T-helper 17 cell (primary cell): ENCODE measurements around the gene ZCCHC9. TPM values are rescaled to one million over a fixed set of nuclear protein-coding genes. Genes with fewer than 3 reads are reported as not detected.
"Not testable (repeated sequence)": the region's sequence is repeated elsewhere in the genome, so short reads cannot be mapped to it uniquely, and the experiment has no call there.

Experiments
- ATAC-seq: fragments of 150-1000 bp; cut with Tn5 transposase; 2 replicates; pipeline ENCODE4 v1.10.0; 2021; ENCODE audit warnings: mild to moderate bottlenecking, moderate library complexity
- DNase-seq, 3 donors: peaks; one replicate each; pipeline versions ENCODE4 v3.0.0 to v3.0.0-alpha.2; 2020 to 2021
- H3K9me3 ChIP-seq: one replicate; pipeline ENCODE4 v1.7.0; 2013; ENCODE audit warnings: low read length, mild to moderate bottlenecking; ENCODE audit not compliant: control insufficient read depth, poor library complexity, severe bottlenecking
- H3K27ac Mint-ChIP-seq: one replicate; pipeline ENCODE4 v1.8.0; 2022; ENCODE audit warnings: mild to moderate bottlenecking, moderate library complexity, mixed read lengths
- H3K27me3 Mint-ChIP-seq: one replicate; pipeline ENCODE4 v1.8.0; 2022; ENCODE audit warnings: mixed read lengths
- H3K36me3 Mint-ChIP-seq: one replicate; pipeline ENCODE4 v1.8.0; 2022; ENCODE audit warnings: low read depth, mixed read lengths
- H3K4me1 Mint-ChIP-seq: one replicate; pipeline ENCODE4 v1.8.0; 2022; ENCODE audit warnings: mild to moderate bottlenecking, mixed read lengths
- H3K4me3 Mint-ChIP-seq: one replicate; pipeline ENCODE4 v1.8.0; 2022; ENCODE audit warnings: mild to moderate bottlenecking, moderate library complexity, mixed read lengths
- total RNA-seq, 4 donors: library from RNA in 2 of 4; stranded (reverse) in 2 of 4; gene quantifications; one replicate each; pipeline ENCODE4 v1.2.3 and lab custom pipeline; 2022 to 2026

The ZCCHC9 gene
- total RNA-seq, 2 donors from 2014 or later, result 14.4 to 15.5 TPM

- Mint-ChIP-seq H3K4me3 (no peak overlapping the region), H3K27ac (no peak overlapping the region), H3K4me1 (peaks cover 30% of the 10 kb centered on the region), H3K27me3 (no peaks in the 10 kb centered on the region), H3K36me3 (peaks cover 8% of the 10 kb centered on the region)
- ATAC-seq, result no peak
- no peak for DNase-seq
- no peaks in the 10 kb centered on the region for H3K9me3 ChIP-seq
Measured at GRCh38 chr5:81286059-81286617, 15.2 kb upstream of the ZCCHC9 start.

GRCh38 chr5:81288021-81288433 lies 13.4 kb upstream of the ZCCHC9 start:
- DNase-seq, result no peak
- no peak for ATAC-seq
- peaks cover 37% of the 10 kb centered on the region for H3K4me1 Mint-ChIP-seq

GRCh38 chr5:81290146-81290545 lies 11.2 kb upstream of the ZCCHC9 start:
- ATAC-seq, result no peak
- Mint-ChIP-seq H3K4me3 (no peak overlapping the region), H3K4me1 (peaks cover 40% of the 10 kb centered on the region), H3K27ac (no peak overlapping the region), H3K36me3 (peaks cover 11% of the 10 kb centered on the region), H3K27me3 (no peaks in the 10 kb centered on the region)
- H3K9me3 ChIP-seq, result no peaks in the 10 kb centered on the region
- no peak for DNase-seq

More at GRCh38 chr5:81288021-81288433, 13.4 kb upstream of the ZCCHC9 start:
- no peak overlapping the region for H3K4me3 Mint-ChIP-seq
- no peaks in the 10 kb centered on the region for H3K9me3 ChIP-seq
- peaks cover 8% of the 10 kb centered on the region for H3K36me3 Mint-ChIP-seq
- no peaks in the 10 kb centered on the region for H3K27me3 Mint-ChIP-seq
- no peak overlapping the region for H3K27ac Mint-ChIP-seq

GRCh38 chr5:81292130-81292529 lies 9.3 kb upstream of the ZCCHC9 start:
- H3K27me3 Mint-ChIP-seq, result no peaks in the 10 kb centered on the region
- ATAC-seq (peak; percentile 52), DNase-seq (no peak)
- no peaks in the 10 kb centered on the region for H3K9me3 ChIP-seq
- H3K4me1 Mint-ChIP-seq, result peaks cover 27% of the 10 kb centered on the region
- no peak overlapping the region for H3K27ac Mint-ChIP-seq
- H3K36me3 Mint-ChIP-seq, result peaks cover 7% of the 10 kb centered on the region
- no peak overlapping the region for H3K4me3 Mint-ChIP-seq

GRCh38 chr5:81294021-81294420 lies 7.4 kb upstream of the ZCCHC9 start:
- peaks cover 29% of the 10 kb centered on the region for H3K4me1 Mint-ChIP-seq
- ATAC-seq, H3K4me3 Mint-ChIP-seq, H3K27ac Mint-ChIP-seq, H3K9me3 ChIP-seq, DNase-seq, H3K27me3 Mint-ChIP-seq, H3K36me3 Mint-ChIP-seq: not testable (repeated sequence)

GRCh38 chr5:81297531-81297930 lies 3.9 kb upstream of the ZCCHC9 start:
- peaks cover 30% of the 10 kb centered on the region for H3K4me1 Mint-ChIP-seq
- ATAC-seq (no peak), DNase-seq (no peak)
- no peaks in the 10 kb centered on the region for H3K27me3 Mint-ChIP-seq
- peaks cover 8% of the 10 kb centered on the region for H3K36me3 Mint-ChIP-seq
- no peak overlapping the region for H3K27ac Mint-ChIP-seq
- H3K9me3 ChIP-seq, result no peaks in the 10 kb centered on the region
- H3K4me3 Mint-ChIP-seq, result no peak overlapping the region

- H3K36me3 Mint-ChIP-seq, result peaks cover 8% of the 10 kb centered on the region
- ATAC-seq (no peak), DNase-seq (no peak)
- H3K9me3 ChIP-seq, result no peaks in the 10 kb centered on the region
- peak overlapping the region; percentile 97 for H3K27ac Mint-ChIP-seq
- peaks cover 37% of the 10 kb centered on the region for H3K4me1 Mint-ChIP-seq
- H3K4me3 Mint-ChIP-seq, result peak overlapping the region; percentile 100
- no peaks in the 10 kb centered on the region for H3K27me3 Mint-ChIP-seq
Measured at GRCh38 chr5:81300921-81301270, 491 bp upstream of the ZCCHC9 start.

- Mint-ChIP-seq H3K4me1 (peaks cover 34% of the 10 kb centered on the region), H3K36me3 (peaks cover 8% of the 10 kb centered on the region), H3K27ac (peak overlapping the region; percentile 97), H3K4me3 (peak overlapping the region; percentile 100), H3K27me3 (no peaks in the 10 kb centered on the region)
- ATAC-seq (no peak), DNase-seq (no peak)
- H3K9me3 ChIP-seq, result no peaks in the 10 kb centered on the region
Measured at GRCh38 chr5:81302596-81302995, 1.2 kb downstream of the ZCCHC9 start.

GRCh38 chr5:81303563-81303962 lies 2.2 kb downstream of the ZCCHC9 start:
- Mint-ChIP-seq H3K27ac (no peak overlapping the region), H3K4me1 (peaks cover 32% of the 10 kb centered on the region), H3K4me3 (peak overlapping the region; percentile 33), H3K36me3 (peaks cover 8% of the 10 kb centered on the region), H3K27me3 (no peaks in the 10 kb centered on the region)
- H3K9me3 ChIP-seq, result no peaks in the 10 kb centered on the region
- no peak for ATAC-seq
- no peak for DNase-seq

- Mint-ChIP-seq H3K4me1 (peaks cover 22% of the 10 kb centered on the region), H3K27me3 (no peaks in the 10 kb centered on the region), H3K4me3 (no peak overlapping the region), H3K27ac (no peak overlapping the region), H3K36me3 (peaks cover 8% of the 10 kb centered on the region)
- ATAC-seq, result no peak
- DNase-seq, result no peak
- H3K9me3 ChIP-seq, result no peaks in the 10 kb centered on the region
Measured at GRCh38 chr5:81305785-81306184, 4.4 kb downstream of the ZCCHC9 start.

- Mint-ChIP-seq H3K4me3 (no peak overlapping the region), H3K27ac (no peak overlapping the region), H3K4me1 (peaks cover 7% of the 10 kb centered on the region), H3K36me3 (peaks cover 3% of the 10 kb centered on the region), H3K27me3 (no peaks in the 10 kb centered on the region)
- no peaks in the 10 kb centered on the region for H3K9me3 ChIP-seq
- DNase-seq (no peak), ATAC-seq (no peak)
Measured at GRCh38 chr5:81308836-81309235, 7.4 kb downstream of the ZCCHC9 start.

GRCh38 chr5:81310402-81311063 lies 9.1 kb downstream of the ZCCHC9 start:
- Mint-ChIP-seq H3K27me3 (no peaks in the 10 kb centered on the region), H3K4me1 (peaks cover 2% of the 10 kb centered on the region), H3K27ac (peak overlapping the region; percentile 34), H3K36me3 (peaks cover 5% of the 10 kb centered on the region), H3K4me3 (no peak overlapping the region)
- no peaks in the 10 kb centered on the region for H3K9me3 ChIP-seq
- DNase-seq (no peak), ATAC-seq (no peak)

- no peak overlapping the region for H3K27ac Mint-ChIP-seq
Measured at GRCh38 chr5:81313278-81313677, 11.9 kb downstream of the ZCCHC9 start.

GRCh38 chr5:81313686-81314085 lies 12.3 kb downstream of the ZCCHC9 start:
- H3K9me3 ChIP-seq, result no peaks in the 10 kb centered on the region
- H3K27me3 Mint-ChIP-seq, result no peaks in the 10 kb centered on the region
- H3K36me3 Mint-ChIP-seq, result peaks cover 5% of the 10 kb centered on the region
- H3K27ac Mint-ChIP-seq, result no peak overlapping the region
- H3K4me3 Mint-ChIP-seq, result no peak overlapping the region
- no peak for DNase-seq
- peaks cover 2% of the 10 kb centered on the region for H3K4me1 Mint-ChIP-seq
- no peak for ATAC-seq

More at GRCh38 chr5:81313278-81313677, 11.9 kb downstream of the ZCCHC9 start:
- Mint-ChIP-seq H3K27me3 (no peaks in the 10 kb centered on the region), H3K4me3 (no peak overlapping the region), H3K36me3 (peaks cover 5% of the 10 kb centered on the region), H3K4me1 (peaks cover 2% of the 10 kb centered on the region)
- ATAC-seq (no peak), DNase-seq (no peak)
- H3K9me3 ChIP-seq, result no peaks in the 10 kb centered on the region
